ENCODE data around the gene XKR7.

XKR7 gene

DNA sequence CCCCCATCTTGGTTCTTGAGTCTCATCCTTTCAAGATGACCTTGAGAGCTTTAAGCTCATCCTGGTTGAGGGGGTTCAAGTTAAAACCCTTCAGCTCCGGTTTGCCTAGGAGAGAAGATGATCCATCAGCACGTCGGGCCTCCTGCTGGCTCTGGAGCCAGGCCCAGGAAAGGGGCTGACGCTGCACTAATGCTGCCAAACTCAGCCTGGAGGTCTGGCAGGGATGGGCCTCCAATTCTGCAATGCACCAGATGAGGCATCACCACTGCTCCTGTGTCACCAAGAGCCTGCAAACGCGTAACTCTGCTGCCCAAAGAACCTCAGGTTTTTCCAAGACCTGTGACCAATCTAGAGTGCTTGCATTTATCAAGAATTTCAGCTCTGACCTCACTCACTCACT is 22.2 kb upstream of the XKR7 start:
- no peak for DNase-seq

DNA sequence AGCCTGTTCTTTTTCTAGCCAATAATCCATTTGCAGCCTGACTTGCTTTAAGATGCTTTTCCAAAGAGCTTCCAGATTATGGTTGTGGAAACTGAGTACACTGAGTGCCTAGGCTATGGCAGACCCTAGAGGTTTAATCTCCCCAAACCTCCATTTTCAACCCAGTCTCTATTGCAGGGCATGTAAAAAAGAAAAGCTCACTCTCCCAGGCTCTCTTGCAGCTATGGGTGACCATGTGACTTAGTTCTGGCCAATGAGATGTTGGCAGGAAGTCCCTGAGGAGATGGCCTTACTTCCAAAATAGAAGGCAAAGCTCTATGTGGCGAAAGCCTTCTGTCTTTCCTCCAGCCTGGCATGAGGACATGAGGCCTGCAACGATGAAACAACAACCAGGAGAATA is 19.9 kb upstream of the XKR7 start:
- no peak for DNase-seq

- DNase-seq: no peak
Observed at GRCh38 chr20:31949877-31950646, 17.9 kb upstream of the XKR7 start.

- DNase-seq: no peak
Observed at GRCh38 chr20:31951203-31951529, 16.8 kb upstream of the XKR7 start.

- peak; percentile 96 to 98 (median 97) for DNase-seq
Observed at GRCh38 chr20:31951530-31952453, 16.2 kb upstream of the XKR7 start, which contains the start of gene PDRG1. Gene PDRG1, minus strand, starts transcription at chr20:31952046. Its CDS starts 85 bp downstream, at chr20:31951961.

- DNase-seq: no peak
Observed at GRCh38 chr20:31953556-31954148, 14.3 kb upstream of the XKR7 start.

DNA sequence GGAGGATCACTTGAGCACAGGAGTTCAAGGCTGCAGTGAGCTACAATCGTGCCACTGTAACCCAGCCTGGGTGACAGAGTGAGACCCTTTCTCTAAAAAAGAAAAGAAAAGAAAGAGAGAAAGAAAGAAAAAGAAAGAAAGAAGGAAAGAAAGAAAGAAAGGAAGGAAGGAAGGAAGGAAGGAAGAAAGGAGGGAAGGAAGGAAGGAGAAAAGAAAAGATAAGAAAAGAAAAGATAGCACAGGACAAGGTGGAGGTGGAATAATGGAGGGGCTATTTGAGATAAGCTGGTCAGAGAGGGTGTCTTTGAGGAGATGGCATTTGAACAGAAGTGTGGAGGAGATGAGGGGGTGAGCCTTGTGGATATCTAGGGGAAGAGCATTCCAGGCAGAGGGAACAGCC is 13.5 kb upstream of the XKR7 start:
- no peak for DNase-seq

DNA sequence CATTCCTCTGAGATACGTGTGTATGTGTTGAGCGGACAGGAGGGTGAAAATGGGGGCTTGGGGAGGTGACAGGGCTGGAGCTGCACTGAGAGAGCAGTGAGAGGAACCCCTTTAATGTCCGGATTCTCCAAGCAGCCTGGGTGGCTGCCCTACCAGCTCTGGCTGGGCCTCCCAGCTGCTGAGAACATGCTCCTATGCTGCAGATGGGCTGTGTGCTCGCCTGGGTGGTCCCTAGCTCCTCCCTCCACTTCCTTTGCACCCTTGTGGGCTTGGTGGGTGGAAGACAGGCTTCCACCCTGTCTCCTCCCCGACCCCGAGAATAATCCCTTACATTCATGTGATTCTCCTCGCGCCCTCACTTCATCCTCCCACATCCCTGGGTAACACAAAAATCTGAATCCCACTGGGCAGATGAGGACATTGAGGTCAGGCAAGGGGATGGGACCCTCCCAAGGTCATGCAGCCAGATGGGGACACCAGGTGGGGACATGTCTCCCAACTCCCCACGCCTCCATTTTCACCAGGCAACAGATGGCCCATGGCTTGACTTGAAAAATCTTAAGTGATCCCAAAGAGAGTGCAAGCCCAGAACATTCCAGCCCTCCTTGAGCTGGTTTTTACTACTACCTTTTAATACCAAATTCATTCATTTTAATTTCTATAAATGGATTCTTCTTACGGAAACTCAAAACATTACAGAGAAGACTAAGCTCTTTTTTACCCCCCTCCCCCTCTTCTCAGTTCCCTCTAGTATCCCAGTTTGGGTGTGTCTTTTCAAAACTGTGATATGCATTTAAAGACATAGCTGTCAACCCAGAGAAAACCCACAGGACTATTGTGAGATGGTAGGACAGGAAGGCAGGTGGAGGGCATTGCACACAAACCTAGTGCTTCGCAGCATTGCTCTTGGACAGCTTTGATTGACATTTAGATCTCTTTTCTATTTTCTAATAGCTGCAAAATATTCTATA is 11.1 kb upstream of the XKR7 start:
- DNase-seq: no peak

DNA sequence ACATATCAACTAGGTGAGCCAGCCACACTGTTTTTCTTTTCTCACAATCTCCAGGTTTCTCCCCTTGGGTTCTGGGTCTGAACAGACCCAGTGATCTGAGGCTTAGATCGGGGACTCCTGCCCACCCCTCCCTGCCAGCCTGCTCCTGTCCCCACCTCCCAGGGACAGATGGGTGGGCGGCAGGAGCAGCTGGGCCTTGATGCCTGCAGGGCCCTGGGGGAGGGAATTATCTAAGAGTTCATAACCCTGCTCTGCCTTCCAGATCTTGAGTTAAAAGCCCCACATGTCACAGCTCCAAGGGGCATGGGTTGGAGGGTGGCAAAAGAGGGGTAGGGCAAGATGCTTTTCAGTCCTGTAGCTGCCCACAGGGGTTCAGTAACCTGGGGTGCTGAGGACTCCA is 5.2 kb upstream of the XKR7 start:
- peak in 2 of 3 experiments; percentile 47 to 64 for DNase-seq

GRCh38 chr20:31963889-31964288 is 4.1 kb upstream of the XKR7 start:
- no peak for DNase-seq

DNA sequence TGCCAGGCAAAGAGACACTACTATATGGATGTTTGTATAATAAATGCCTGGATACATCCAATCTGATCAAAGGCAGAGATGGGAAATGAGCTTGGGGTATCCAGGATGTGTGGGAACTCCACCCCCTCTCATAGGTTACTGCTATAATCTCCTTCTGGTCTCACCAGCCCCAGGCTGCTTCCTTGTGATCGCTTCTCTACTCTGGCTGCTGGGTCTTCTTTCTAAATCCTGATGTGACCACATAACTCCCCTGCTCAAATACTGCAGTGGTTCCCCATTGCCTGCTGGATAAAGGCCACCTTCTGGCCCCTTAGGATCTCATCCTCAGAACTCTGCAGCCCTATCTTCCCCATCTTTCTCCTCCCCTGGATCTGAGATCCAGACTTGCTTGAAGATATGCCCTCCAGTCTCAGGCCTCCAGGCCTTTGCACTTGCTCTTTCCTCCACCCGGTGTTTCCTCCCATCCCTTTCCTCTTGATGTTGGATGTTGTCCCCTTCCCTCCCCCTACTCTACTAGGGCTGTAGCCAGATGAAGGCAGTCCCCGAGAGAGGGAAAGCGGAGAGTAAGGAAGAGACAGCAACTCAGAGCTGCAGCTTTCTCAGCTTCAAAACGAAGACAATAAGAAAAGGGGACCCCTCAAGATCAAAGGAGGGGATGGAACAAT is 828 bp upstream of the XKR7 start:
- DNase-seq: peak in 2 of 3 experiments; percentile 68 to 73

- DNase-seq: peak; percentile 13 to 69 (median 61)
Observed at GRCh38 chr20:31968291-31969126, 558 bp downstream of the XKR7 start.

- no peak for DNase-seq
Observed at GRCh38 chr20:31969991-31970390, 2.0 kb downstream of the XKR7 start.

DNA sequence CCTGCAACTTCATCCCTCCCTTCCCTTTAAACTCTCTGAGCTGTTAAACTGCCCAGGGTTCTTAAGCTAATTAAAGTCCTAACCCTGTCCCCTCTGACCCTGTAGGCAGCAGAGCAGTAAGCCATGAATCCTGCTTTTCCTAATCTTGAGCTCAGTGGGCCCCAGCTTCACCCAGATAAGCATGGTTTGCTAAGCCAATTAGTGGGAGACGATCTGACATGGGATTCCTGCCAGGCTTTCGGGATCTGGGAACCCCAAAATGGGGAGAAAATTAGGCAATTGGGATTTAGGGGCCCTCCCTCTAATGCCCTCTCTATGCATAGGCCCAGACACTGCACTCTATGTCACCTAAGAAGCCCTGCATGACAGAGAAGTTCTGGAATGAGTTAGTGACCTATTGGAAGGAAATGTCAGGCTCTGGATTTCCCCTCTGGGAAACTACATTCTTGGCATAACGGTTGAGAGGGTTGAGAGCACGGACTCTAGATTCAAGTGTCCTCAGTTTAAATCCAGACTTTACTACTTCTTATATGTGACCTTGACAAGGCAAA is 4.6 kb downstream of the XKR7 start:
- DNase-seq: no peak

GRCh38 chr20:31974296-31974695 is 6.3 kb downstream of the XKR7 start:
- DNase-seq: no peak

- DNase-seq: no peak
Observed at GRCh38 chr20:31974951-31975487, 7.1 kb downstream of the XKR7 start.

DNA sequence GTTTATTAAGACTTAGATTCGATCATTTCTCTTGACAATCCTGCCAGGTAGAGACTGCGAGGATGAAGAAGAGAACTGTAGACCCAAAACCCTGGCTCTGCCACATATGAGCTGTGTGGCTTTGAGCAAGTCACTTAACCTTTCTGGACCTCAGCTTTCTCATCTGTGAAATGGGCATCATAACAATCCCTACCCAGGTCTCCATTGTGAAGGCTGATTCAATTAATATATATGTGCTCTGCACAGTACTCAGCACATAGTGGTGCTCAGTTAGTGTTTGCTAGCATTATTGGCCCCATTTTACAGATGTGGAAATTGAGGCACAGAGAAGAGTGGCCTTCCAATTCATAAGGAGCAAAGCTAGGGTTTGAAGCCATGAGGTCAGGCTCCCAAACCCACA is 7.9 kb downstream of the XKR7 start:
- no peak for DNase-seq

DNA sequence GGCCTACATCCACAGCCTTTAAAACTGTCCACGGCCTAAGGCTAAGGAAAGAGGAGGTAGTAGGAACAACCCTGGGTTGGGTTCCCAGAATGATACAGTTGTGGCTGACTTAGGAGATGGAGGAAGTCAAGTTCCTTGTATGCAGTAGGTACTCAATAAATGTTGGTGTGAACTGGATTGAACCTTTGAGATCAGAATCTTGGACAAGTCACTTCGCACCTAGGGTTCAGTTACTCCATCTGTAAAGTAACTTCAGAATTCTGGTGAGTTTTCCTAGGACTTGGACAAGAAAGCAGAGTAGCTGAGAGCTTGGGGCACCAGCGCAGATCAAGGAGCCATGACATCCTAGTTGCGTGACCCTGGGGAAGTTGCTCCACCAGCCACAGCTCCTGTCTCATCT is 9.1 kb downstream of the XKR7 start:
- no peak for DNase-seq

DNA sequence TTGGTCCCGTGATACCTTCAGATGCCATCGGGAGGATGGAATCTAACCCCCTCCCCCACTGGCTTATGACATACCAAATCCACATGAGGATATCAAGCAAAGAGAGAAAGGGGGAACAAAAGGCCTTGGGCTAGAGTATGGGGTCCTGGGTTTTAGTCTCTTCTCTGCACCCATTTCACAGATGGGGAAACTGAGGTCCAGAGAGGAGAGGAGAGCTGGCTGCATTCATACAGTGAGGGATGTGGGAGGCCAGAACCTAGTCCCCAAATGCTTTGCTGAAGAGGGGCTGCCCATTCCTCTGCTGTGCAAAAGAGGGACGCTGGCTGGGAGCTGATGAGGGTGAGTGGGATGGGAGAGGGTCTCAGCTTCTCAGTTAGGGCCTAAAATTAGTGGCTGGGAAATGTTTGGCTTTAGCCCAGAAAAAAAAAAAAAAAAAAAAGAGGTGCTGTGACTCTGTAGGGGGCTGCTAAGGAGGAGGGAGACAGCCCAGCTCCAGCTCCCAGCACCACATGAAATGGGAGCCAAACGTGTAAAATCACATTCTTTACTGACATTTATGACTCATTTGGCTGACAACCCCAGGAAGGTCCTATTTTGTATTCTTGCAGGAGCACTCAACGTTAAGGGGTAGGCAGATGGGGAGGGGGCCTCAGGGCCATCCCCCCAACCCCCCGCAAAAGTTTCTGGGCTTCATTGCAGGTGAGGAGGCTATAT is 11.9 kb downstream of the XKR7 start:
- no peak for DNase-seq

DNA sequence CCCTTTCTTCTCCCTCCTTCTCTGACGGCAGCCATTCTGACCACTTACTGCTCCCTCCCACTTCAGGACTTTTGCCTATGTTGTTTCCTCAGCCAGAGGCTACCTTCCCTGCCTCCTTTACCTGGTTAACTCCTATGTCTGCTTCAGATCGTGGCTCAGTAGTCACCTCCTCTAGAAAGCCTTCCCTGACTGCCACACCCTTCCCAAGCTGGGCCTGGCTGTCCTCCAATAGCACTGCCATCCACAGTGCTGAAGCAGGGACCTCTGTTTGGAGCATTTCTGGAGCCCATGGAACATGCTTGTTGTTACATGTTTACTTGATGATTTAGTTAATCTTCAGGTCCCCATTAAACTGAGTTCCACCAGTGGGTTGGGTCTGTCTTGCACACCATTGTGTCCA is 13.8 kb downstream of the XKR7 start:
- no peak for DNase-seq

Data from NCI-H1417 (cell line).